IMR-90 (cell line): ENCODE data around the gene B2M. TPM values are rescaled to one million over a fixed set of nuclear protein-coding genes. Genes with fewer than 3 reads are reported as not detected.

Experiments
- ATAC-seq: fragments of 200-7000 bp; cut with Tn5 transposase; 2 replicates; pipeline ENCODE4 v1.9.1; 2020; ENCODE audit warnings: low read depth, mild to moderate bottlenecking, moderate library complexity
- BruUV-seq: library from RNA; stranded (reverse); fragments of 400-500 nt; replicated peaks from 2 replicates; lab custom pipeline; 2021; lab: Mats Ljungman, UMichigan
- CTCF ChIA-PET: fragments of 300-600 bp; formaldehyde crosslinking; extraction: SDS; loops from one replicate; lab custom pipeline; 2021; ENCODE audit warnings: antibody characterized with exemption; lab: Yijun Ruan, JAX
- POLR2A ChIA-PET: fragments of 300-600 bp; sonication (Branson Sonifier 250); formaldehyde crosslinking; loops from one replicate; lab custom pipeline; 2022; ENCODE audit warnings: antibody characterized with exemption; ENCODE audit not compliant: unreplicated experiment; lab: Charles Lee
- DNase-seq: peaks from one replicate; pipeline ENCODE4 v3.0.0; 2013
- H2AFZ ChIP-seq: replicated peaks from 2 replicates; pipeline ENCODE3; 2013; ENCODE audit warnings: low read length, mild to moderate bottlenecking; ENCODE audit not compliant: poor library complexity
- H2AK5ac ChIP-seq: 2 replicates; pipeline ENCODE4 v1.6.1; 2013; ENCODE audit warnings: low read depth, low read length, inconsistent platforms
- H2AK9ac ChIP-seq: replicated peaks from 2 replicates; pipeline ENCODE3; 2013; ENCODE audit warnings: mild to moderate bottlenecking, low read depth, low read length, moderate library complexity; ENCODE audit not compliant: poor library complexity
- H2BK120ac ChIP-seq: 2 replicates; pipeline ENCODE4 v1.6.1; 2013; ENCODE audit warnings: low read depth, low read length, inconsistent platforms
- H2BK15ac ChIP-seq: 3 replicates; pipeline ENCODE4 v1.6.1; 2013; ENCODE audit warnings: low read depth, low read length, inconsistent platforms
- H2BK20ac ChIP-seq: 2 replicates; pipeline ENCODE4 v1.6.1; 2013; ENCODE audit warnings: low read depth, mild to moderate bottlenecking, inconsistent platforms, low read length, moderate library complexity
- H2BK5ac ChIP-seq: 2 replicates; pipeline ENCODE4 v1.6.1; 2013; ENCODE audit warnings: mild to moderate bottlenecking, low read depth, low read length, inconsistent platforms; ENCODE audit not compliant: poor library complexity, severe bottlenecking
- H3K14ac ChIP-seq: replicated peaks from 2 replicates; pipeline ENCODE4 v1.6.1; 2013; ENCODE audit warnings: low read depth, low read length, inconsistent platforms
- H3K18ac ChIP-seq: 2 replicates; pipeline ENCODE4 v1.6.1; 2013; ENCODE audit warnings: low read depth, low read length, control low read depth
- H3K23ac ChIP-seq: 2 replicates; pipeline ENCODE4 v1.6.1; 2013; ENCODE audit warnings: low read depth, low read length, inconsistent platforms
- H3K27ac ChIP-seq: 2 replicates; pipeline ENCODE4 v1.5.1; 2013; ENCODE audit warnings: mild to moderate bottlenecking, control low read depth, low read length; ENCODE audit not compliant: insufficient read depth
- H3K27me3 ChIP-seq: 2 replicates; pipeline ENCODE4 v1.6.1; 2013; ENCODE audit warnings: low read length; ENCODE audit not compliant: control insufficient read depth, insufficient read depth
- H3K36me3 ChIP-seq: 2 replicates; pipeline ENCODE4 v1.6.1; 2013; ENCODE audit warnings: low read length, mixed read lengths; ENCODE audit not compliant: control insufficient read depth, insufficient read depth
- H3K4ac ChIP-seq: 2 replicates; pipeline ENCODE4 v1.6.1; 2013; ENCODE audit warnings: low read depth, low read length, inconsistent platforms
- H3K4me1 ChIP-seq: 2 replicates; pipeline ENCODE4 v1.6.1; 2013; ENCODE audit warnings: low read length, mixed read lengths; ENCODE audit not compliant: control insufficient read depth, insufficient read depth
- H3K4me2 ChIP-seq: 2 replicates; pipeline ENCODE4 v1.6.1; 2013; ENCODE audit warnings: low read depth, mild to moderate bottlenecking, control low read depth, low read length, moderate library complexity
- H3K4me3 ChIP-seq: 2 replicates; pipeline ENCODE4 v1.5.1; 2013; ENCODE audit warnings: low read depth, mild to moderate bottlenecking, control low read depth, low read length, moderate library complexity; ENCODE audit not compliant: insufficient read depth
- H3K56ac ChIP-seq: 2 replicates; pipeline ENCODE4 v1.6.1; 2013; ENCODE audit warnings: low read length, inconsistent platforms; ENCODE audit not compliant: insufficient read depth; ENCODE audit errors: extremely low read depth
- H3K79me1 ChIP-seq, 2 experiments: 2 replicates each; pipeline ENCODE4 v1.6.1; 2013; ENCODE audit warnings: low read length in 2 of 2, inconsistent platforms in 1 of 2, low read depth in 1 of 2
- H3K9ac ChIP-seq: 2 replicates; pipeline ENCODE4 v1.6.1; 2013; ENCODE audit warnings: low read depth, low read length, control low read depth
- H3K9me1 ChIP-seq: 2 replicates; pipeline ENCODE4 v1.6.1; 2013; ENCODE audit warnings: low read length, inconsistent platforms; ENCODE audit not compliant: insufficient read depth
- H3K9me3 ChIP-seq: 2 replicates; pipeline ENCODE4 v1.6.1; 2013; ENCODE audit warnings: low read length; ENCODE audit not compliant: control insufficient read depth, insufficient read depth
- H4K20me1 ChIP-seq: 2 replicates; pipeline ENCODE4 v1.6.1; 2013; ENCODE audit warnings: low read length, inconsistent platforms; ENCODE audit not compliant: insufficient read depth
- H4K5ac ChIP-seq: 2 replicates; pipeline ENCODE4 v1.6.1; 2013; ENCODE audit warnings: mild to moderate bottlenecking, low read depth, low read length, control low read depth
- H4K8ac ChIP-seq, 2 experiments: 2 replicates each; pipeline ENCODE4 v1.6.1; 2013; ENCODE audit warnings: low read depth in 2 of 2, low read length in 2 of 2, control low read depth in 1 of 2, inconsistent platforms in 1 of 2
- H4K91ac ChIP-seq: 2 replicates; pipeline ENCODE4 v1.6.1; 2013; ENCODE audit warnings: low read depth, low read length, inconsistent platforms; ENCODE audit not compliant: insufficient read depth
- NFE2L2 ChIP-seq: fragments of 150-350 bp; IDR thresholded peaks from 2 replicates; pipeline ENCODE4 v1.6.1; 2016; ENCODE audit warnings: low read depth, mild to moderate bottlenecking, low read length
- RAD21 ChIP-seq: IDR thresholded peaks from 2 replicates; pipeline ENCODE4 v1.6.1; 2012; ENCODE audit warnings: low read length, improper control_type of control experiment
- whole genome bisulfite sequencing, 2 experiments: methylation state at CpG; one replicate each; pipeline versions ENCODE4 v1.1.5 to v1.1.7; 2013; ENCODE audit warnings: missing lambda C conversion rate in 2 of 2; ENCODE audit not compliant: insufficient read length in 1 of 2; ENCODE audit errors: extremely low coverage in 2 of 2; 5-methylcytosine and 5-hydroxymethylcytosine counted together
- dilution Hi-C: fragments of 300-500 bp; cut with HindIII; formaldehyde crosslinking; loops from one replicate; pipeline ENCODE4 v1.14.3; 2018; ENCODE audit warnings: low sequenced_read_pairs; ENCODE audit not compliant: unreplicated experiment
- in situ Hi-C: fragments of 300-500 bp; cut with MboI; formaldehyde crosslinking; loops from 3 replicates; pipeline ENCODE4 v1.14.3; 2019; ENCODE audit warnings: low sequenced_read_pairs, inconsistent platforms, mixed read lengths
- intact Hi-C: fragments of 100-400 bp; cut with micrococcal nuclease; formaldehyde crosslinking; loops from 2 replicates; pipeline ENCODE4 v1.10.0; 2022
- polyA plus RNA-seq, 3 experiments: library from polyadenylated mRNA; depleted of rRNA; stranded (reverse); fragments of >200 nt; gene quantifications; 2 replicates each; pipeline ENCODE4 v1.2.3, GENCODE V29; 2012; ENCODE audit warnings: low replicate concordance in 1 of 3
- total RNA-seq: library from RNA; depleted of rRNA; stranded (reverse); fragments of >200 nt; gene quantifications from 2 replicates; pipeline ENCODE4 v1.2.3, GENCODE V29; 2012
- TF ChIP-seq, protein P1 (sequence below): fragments of 150-350 bp; IDR thresholded peaks from 2 replicates; pipeline ENCODE4 v1.6.1; 2016; ENCODE audit warnings: low read depth, mild to moderate bottlenecking, low read length, moderate library complexity, borderline replicate concordance

B2M gene
- total and polyA plus RNA-seq, 2 of the 4 experiments (the other 2 are of a cell fraction), result 895 to 3,394 TPM

DNA sequence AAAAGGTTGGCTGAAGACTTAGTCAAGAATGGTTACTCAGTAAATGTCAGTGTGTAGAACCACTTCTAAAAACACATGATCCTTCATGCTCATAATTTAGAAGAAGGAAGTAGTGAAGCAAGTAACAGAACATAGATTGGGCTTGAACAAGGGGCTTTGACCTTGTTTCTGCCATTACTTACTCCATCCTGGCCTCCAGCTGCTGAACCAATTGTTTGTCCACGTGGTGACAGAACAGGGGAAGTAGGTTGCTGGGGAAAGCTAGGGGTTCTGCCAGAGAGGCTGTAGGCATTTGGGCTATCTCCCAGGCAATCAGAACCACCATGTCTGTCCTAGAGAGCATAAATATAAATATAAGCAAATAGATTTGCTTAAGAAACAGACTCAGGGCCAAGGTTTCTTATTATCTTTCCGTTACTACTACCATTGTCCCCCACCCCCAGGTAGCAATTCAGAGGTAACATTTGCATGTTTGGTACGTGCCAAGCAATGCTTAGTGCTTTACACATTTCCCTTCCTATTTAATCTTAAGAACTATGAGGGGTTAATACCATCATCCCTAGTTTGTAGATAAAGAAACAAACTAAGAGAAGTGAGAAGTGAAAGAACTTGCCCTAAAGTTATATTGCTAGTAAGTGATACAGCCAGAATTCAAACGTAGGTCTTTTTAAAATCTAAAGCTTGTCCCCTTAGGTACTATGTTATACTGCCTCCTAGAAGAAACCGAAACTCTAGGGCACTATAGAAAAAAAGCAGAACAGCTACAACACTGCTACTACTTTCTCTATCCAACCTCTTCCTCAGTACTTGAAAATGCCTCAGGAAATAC is 44.9 kb upstream of the B2M start (continued):
- TF ChIP-seq, protein P1, sequence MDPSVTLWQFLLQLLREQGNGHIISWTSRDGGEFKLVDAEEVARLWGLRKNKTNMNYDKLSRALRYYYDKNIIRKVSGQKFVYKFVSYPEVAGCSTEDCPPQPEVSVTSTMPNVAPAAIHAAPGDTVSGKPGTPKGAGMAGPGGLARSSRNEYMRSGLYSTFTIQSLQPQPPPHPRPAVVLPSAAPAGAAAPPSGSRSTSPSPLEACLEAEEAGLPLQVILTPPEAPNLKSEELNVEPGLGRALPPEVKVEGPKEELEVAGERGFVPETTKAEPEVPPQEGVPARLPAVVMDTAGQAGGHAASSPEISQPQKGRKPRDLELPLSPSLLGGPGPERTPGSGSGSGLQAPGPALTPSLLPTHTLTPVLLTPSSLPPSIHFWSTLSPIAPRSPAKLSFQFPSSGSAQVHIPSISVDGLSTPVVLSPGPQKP, result no peak

DNA sequence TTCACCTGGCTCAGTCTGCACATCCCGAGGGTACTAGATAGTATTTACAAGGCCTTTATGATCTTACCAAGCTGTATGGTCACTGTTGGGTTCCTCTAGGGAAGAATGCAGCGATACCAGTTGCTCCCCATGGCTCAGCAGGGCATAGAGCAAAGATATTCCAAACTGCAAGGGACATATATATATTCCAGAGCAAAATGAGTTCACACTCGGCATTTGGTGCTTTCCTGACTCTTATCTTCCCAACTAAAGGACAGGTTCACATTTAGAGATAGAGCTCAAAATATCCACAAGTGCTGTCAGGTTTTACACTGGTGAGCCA is 44.3 kb upstream of the B2M start:
- Histone ChIP-seq H2AK9ac (no peak overlapping the region), H3K9me3 (no peaks in the 10 kb centered on the region), H2BK5ac (no peak overlapping the region), H3K27ac (no peak overlapping the region), H3K4me2 (no peak overlapping the region; the same call in 1 of the 2 replicates), H4K8ac (no peak overlapping the region), H4K20me1 (no peaks in the 10 kb centered on the region), H3K4me3 (no peak overlapping the region), H3K27me3 (peaks cover 15% of the 10 kb centered on the region), H2BK15ac (no peak overlapping the region), H3K56ac (no peak overlapping the region), H3K9ac (no peak overlapping the region), H4K91ac (no peak overlapping the region), H3K4me1 (0 out of 2 replicates have a peak, but pooled peaks cover 3% of the 10 kb centered on the region), H2AFZ (no peak overlapping the region), H3K14ac (no peak overlapping the region), H3K4ac (no peak overlapping the region), H3K18ac (no peak overlapping the region), H2BK120ac (no peak overlapping the region), H2BK20ac (no peak overlapping the region), H2AK5ac (no peak overlapping the region), H3K36me3 (no peaks in the 10 kb centered on the region), H3K79me1 (peaks cover 3 to 11% of the 10 kb centered on the region in 2 experiments; a peak in 3 of 4 replicates), H3K23ac (no peak overlapping the region), H4K5ac (no peak overlapping the region), H3K9me1 (peaks cover 7% of the 10 kb centered on the region; the same call in 1 of the 2 replicates)
- ATAC-seq (no peak), DNase-seq (no peak)
- TF ChIP-seq RAD21, result no peak
- TF ChIP-seq, protein P1, result no peak
- no peak for TF ChIP-seq NFE2L2
- no TSS peak for BruUV-seq
- WGBS, 2 experiments, result 33% methylated on average over 3 of the region's 3 CpGs; no CpG with 5 or more reads in 1 of the 2 experiments
- CTCF ChIA-PET, result interaction anchor here (1.1 kb wide), 1 partner anchor 69 kb away, joined by 4 read pairs; the partner anchor contains the start of gene TRIM69
- POLR2A ChIA-PET, result no interaction called here
- dilution Hi-C loops (no loop called here), intact Hi-C loops (loop anchor here (5.0 kb wide), 1 partner anchor 35 kb away; no protein-coding TSS in a partner anchor), in situ Hi-C loops (loop anchor here (5.0 kb wide), 1 partner anchor 70 kb away; the partner anchor contains the start of gene TRIM69)
